Germinal center (tissue), 1 donor: ENCODE results near the gene SPINK1.
A peak's percentile ranks its signal among the peaks of the same experiment; 100 is the strongest.
"Not testable (repeated sequence)": the region's sequence is repeated elsewhere in the genome, so short reads cannot be mapped to it uniquely, and the experiment has no call there.

Experiments used
- DNase-seq: peaks from one replicate; pipeline ENCODE4 v3.0.0; 2012; ENCODE audit warnings: mixed read lengths, low spot score

Gene SPINK1

GRCh38 chr5:147854894-147855773, 23.7 kb upstream of the SPINK1 start:
- DNase-seq: no peak

- no peak for DNase-seq
Measured at GRCh38 chr5:147854331-147854730, 22.9 kb upstream of the SPINK1 start.

- no peak for DNase-seq
Measured at GRCh38 chr5:147853372-147853987, 22.0 kb upstream of the SPINK1 start.

DNA sequence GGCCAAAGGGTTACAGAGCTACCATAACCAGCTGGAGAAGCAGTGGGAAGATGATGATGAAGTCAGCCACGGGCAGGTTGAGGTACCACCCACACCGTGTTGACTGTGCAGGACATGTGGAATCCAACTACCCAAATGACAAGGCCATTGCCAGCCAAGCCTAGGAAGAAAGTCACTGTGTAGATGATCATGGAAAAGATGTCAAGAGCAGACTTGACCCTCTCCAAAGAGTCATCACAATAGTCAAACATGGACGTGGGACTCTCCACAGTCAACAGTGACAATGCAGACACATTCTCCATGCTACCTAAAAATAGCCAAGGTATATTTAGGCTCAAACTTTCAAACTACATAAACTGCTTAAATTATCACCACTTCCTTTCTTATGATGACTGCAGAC, 20.9 kb upstream of the SPINK1 start:
- no peak for DNase-seq

DNA sequence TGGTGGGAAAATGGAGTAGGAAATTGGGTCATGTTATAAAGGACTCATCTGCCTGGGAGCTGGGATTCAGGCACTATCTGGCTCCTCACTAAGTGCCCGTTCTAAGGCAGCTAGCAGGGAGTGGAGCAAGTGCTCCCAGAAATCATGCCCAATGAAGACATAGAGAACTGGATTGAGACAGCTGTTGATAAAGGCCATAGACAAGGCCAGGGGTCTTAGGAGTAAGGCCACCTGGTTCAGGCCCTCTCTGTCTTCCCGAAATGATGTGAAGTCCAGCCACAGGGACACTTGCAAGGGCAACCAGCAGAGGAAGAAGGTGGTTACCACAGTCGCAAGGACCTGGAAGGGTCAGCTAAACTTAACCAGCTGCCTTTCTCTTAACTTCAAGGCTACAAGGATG, 20.1 kb upstream of the SPINK1 start:
- no peak for DNase-seq

DNA sequence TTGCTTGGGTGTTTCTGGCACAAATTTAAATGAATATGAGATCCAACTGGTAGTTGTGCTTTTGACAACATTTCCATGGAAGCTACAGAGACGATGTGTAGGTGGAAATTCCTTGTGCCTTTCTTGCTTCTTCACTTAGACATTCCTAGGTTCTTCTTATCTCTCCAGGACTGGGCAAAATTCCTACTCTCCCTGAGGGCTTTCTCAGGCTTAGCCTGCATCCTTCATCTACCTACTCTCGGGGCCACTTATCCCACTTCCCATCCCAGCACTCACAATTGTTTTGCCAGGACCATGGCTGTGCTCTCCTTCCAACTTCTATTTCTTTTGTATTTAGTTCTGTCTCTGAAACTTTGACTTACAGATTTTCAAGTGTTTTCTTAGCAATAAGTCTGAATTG, 17.8 kb upstream of the SPINK1 start:
- DNase-seq: no peak

GRCh38 chr5:147845618-147846017, 14.1 kb upstream of the SPINK1 start:
- no peak for DNase-seq

GRCh38 chr5:147844846-147845245, 13.4 kb upstream of the SPINK1 start:
- DNase-seq: no peak

- no peak for DNase-seq
Measured at GRCh38 chr5:147842869-147843268, 11.4 kb upstream of the SPINK1 start.

DNA sequence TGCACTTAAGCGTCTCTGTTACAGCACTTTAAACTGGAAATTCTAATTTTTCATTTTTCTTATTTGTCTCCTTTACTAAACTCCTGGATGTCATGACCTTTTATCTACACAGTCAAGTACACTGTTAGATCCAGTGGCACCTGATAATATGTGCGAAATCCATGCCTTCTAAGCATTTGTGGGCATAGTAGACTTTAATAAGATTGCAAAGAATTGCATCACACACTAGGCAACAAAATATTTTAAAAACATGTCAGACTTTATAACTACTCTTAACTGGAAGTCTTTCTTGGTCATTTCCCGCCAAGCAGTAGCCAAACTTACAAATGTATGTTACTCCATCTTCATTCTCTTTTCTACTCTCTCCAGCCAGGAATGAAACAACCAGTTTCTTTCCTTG, 5.0 kb upstream of the SPINK1 start:
- DNase-seq: no peak

DNA sequence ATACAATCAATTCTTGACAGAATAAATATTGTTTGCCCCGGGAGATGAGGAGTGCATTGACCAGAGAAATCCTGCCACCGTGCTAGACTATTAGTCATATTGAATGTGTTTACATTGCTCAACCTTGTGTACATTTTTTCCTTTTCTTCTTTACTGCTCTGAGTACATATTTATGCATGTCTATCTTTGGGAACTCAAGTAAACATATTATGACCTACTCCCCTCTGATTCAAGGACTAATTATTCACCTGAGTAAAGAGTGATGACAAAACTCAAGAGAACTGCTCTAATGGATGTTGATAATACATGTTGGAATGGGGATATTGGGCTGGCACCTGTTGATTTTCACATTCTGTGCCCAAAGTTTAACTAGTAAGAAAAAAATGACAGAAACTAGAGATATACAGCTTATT, 3.9 kb upstream of the SPINK1 start:
- no peak for DNase-seq

DNA sequence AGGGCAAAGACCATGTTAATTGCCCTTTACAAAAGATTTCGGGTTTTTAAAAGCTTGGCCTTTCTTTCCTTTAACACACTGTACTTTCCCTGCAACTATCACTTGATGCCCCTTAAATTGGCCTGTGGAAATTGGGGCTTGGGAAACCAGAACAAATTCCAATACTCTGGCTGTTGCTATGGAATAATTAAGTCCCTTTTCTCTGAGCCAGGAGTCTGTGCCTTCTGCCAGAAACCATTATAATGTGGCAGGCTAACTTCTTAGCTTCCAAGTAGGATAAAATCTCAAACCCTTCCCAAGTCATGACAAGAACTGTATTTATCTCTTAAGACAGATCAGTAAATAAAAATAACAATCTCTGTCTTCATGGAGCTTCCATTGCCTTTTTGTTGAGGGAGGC, 1.1 kb upstream of the SPINK1 start:
- no peak for DNase-seq

DNA sequence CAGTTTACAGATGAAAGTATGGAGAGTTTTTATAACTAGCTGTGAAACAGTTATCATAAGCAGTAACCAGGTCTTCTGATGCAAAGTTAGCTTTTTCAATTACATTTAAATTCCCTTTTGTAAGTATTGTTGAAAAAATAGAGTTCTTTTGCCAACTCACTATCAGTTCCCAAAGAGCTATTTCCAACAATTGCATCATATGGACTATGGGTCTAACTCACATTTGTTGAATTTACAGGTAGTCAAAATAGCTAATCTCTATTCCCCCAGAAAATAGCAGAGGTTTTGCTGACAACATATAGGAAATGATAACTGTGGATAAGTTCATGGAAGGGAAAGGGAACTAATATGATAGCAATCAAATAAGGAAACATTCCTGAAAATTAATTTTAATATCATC, 1.4 kb downstream of the SPINK1 start:
- no peak for DNase-seq

GRCh38 chr5:147827017-147827416, 4.5 kb downstream of the SPINK1 start:
- not testable (repeated sequence) for DNase-seq

DNA sequence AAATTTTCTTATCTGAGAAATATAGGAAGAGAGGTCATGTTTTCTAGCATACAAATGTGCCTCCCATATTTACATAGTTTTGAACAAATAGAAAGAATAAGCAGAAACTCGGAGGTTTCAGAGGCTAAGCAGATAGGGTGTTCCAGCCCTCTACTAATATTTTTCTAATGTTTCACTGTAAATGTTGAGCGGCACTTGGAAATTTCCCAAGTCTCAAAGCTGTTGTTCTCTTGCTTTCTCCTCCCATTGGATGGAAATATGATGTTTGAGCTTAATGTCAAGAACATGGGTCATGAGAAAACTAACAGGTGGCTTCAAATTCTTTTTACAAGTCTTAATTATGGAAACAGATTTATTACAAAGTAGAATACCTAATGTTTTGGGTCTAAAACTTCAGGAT, 5.1 kb downstream of the SPINK1 start:
- no peak for DNase-seq

DNA sequence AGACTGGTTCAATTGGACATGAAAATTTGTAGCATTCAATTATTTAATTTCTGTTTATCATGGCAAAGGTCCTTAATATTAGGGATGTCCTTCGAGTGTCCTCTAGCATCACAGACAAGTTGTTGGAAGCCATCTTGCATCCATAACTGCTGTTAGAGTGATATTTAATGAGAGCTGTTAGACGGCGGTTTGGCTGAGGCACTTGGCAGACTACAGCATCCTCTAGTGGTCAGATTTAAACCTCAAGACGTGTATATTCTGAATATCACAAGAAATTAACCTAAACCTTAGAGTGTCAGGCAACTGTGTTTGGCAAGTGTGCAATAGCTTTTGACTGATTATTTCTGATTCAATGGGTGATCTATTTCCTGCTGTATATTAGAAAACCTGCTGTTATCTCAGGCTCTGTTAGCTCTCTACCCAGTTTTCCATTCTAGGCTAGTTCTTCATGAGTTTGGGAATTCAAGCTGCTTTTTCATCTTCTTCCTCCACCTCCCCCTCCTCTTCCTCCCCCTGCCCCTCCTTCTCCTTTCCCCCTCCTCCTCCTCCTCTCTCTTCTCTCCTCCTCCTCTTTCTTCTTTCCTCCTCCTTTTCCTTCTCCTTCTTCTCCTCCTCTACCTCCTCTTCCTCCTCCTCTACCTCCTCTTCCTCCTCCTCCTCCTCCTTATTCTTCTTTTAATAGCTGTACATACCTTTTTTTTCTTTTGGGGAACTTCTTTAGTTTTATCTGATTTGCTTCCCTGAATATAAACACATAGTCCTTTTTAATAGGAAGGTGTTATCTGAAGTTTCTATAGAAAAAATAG, 8.6 kb downstream of the SPINK1 start:
- DNase-seq: peak; percentile 59

- DNase-seq: not testable (repeated sequence)
Measured at GRCh38 chr5:147822222-147822621, 9.2 kb downstream of the SPINK1 start.

DNA sequence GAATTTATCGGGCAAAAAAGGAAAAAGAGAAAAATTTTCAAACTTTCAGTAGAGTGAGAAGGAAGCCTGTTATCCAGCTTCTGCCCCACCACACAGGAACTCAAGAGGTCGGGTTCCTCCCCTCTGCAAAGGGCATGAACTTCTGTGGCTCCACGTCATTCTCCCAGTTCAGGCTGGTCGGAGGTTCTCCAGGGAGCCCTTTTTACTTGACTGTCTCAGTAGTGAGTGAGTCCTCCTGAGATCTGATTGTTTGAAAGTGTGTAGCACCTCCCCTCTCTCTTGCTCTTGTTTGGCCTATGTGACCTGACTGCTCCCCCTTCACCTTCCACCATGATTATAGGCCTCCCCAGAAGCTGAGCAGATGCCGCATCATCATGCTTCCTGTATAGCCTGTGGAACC, 9.7 kb downstream of the SPINK1 start:
- no peak for DNase-seq

- DNase-seq: no peak
Measured at GRCh38 chr5:147819261-147819770, 12.2 kb downstream of the SPINK1 start.

- no peak for DNase-seq
Measured at GRCh38 chr5:147818290-147818689, 13.2 kb downstream of the SPINK1 start.

- no peak for DNase-seq
Measured at GRCh38 chr5:147813696-147814095, 17.8 kb downstream of the SPINK1 start.

DNA sequence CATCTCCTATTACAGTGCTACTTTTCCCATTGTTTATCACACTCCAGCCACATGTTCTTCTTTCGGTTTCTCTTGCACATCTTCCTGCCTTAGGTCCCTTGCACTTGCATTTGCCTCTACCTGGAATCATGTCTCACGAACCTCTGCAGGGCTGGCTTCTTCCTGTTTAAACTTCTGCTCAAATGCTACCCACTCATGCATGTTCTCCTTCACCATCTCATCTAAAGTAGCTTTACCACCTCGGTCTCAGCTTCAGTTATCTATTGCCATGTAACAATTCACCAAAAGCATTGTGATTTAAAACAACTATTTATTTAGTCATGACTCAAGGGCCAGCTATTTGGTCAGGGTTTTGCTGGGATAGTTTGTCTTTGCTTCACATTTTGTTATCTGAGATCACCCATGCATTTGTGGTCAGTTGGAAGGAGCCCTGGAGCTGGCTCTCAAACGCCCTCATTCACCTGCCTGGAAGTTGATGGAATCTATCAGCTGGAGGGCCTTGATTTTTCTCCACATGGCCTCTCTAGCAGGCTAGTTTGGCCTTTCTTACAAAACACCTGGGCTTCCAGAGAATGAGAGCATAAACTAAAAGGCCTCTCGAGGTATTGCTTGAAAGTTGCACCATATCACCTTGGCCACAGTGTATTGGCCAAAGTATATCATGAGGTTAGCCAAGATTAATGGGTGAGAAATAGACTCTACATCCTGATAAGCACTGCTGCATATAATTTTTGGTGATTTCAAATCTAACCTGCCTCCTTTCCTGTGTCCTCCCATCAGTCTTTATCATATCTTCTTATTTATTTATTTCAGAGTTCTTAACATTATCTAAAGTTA, 21.4 kb downstream of the SPINK1 start:
- DNase-seq: no peak
